ENCODE results near the gene COBL. TPM values are rescaled to one million over a fixed set of nuclear protein-coding genes. Genes with fewer than 3 reads are reported as not detected.

The COBL gene
- total and polyA plus RNA-seq, 12 donors = 0.09 to 1.4 (median 0.53) TPM

- 67 to 78% (median 76%) methylated on average over 9 to 10 of the region's 10 CpGs for WGBS, 4 donors
- no peaks in the 10 kb centered on the region for H3K9me3 ChIP-seq (replicated peaks in 1 of 3)
- TF ChIP-seq CTCF (IDR thresholded peaks at IDR 0.05) = no peak
- TF ChIP-seq POLR2A (IDR thresholded peaks at IDR 0.05) = no peak
- H3K27ac ChIP-seq = no peak overlapping the region
- DNase-seq = no peak
- intact Hi-C loops (cut with DNase I) = loop anchor here in 1 of 2 donors (10.0 kb wide), 1 partner anchor 201 kb away; no protein-coding TSS in a partner anchor
- no peaks in the 10 kb centered on the region for H3K4me1 ChIP-seq (replicated peaks in 1 of 2)
- H3K4me3 ChIP-seq = no peak overlapping the region
- H3K27me3 ChIP-seq = no peaks in the 10 kb centered on the region
- no peaks in the 10 kb centered on the region for H3K36me3 ChIP-seq (replicated peaks in 1 of 2)
Measured at GRCh38 chr7:51235593-51236313, 80.9 kb downstream of the COBL start.

- TF ChIP-seq POLR2A (IDR thresholded peaks at IDR 0.05) = no peak
- TF ChIP-seq CTCF (IDR thresholded peaks at IDR 0.05) = no peak
- WGBS, 4 donors = 82 to 95% (median 86%) methylated on average over 8 of the region's 8 CpGs
- Histone ChIP-seq H3K9me3 (replicated peaks in 1 of 3) (no peaks in the 10 kb centered on the region), H3K4me1 (replicated peaks in 1 of 2) (no peaks in the 10 kb centered on the region), H3K27me3 (no peaks in the 10 kb centered on the region), H3K4me3 (no peak overlapping the region), H3K27ac (no peak overlapping the region), H3K36me3 (replicated peaks in 1 of 2) (no peaks in the 10 kb centered on the region)
- peak in 1 of 7 donors; percentile 10 for DNase-seq
- intact Hi-C loops (cut with DNase I) = loop anchor here in 1 of 2 donors (10.0 kb wide), 1 partner anchor 200 kb away; no protein-coding TSS in a partner anchor
Measured at GRCh38 chr7:51234609-51235308, 81.8 kb downstream of the COBL start.

GRCh38 chr7:51234139-51234538, 82.5 kb downstream of the COBL start:
- WGBS, 4 donors = 84 to 94% (median 90%) methylated on average over 6 to 13 of the region's 13 CpGs

More at GRCh38 chr7:51234139-51234538, 82.5 kb downstream of the COBL start:
- intact Hi-C loops (cut with DNase I) = loop anchor here in 1 of 2 donors (10.0 kb wide), 1 partner anchor 199 kb away; no protein-coding TSS in a partner anchor
- TF ChIP-seq CTCF (IDR thresholded peaks at IDR 0.05) (no peak), POLR2A (IDR thresholded peaks at IDR 0.05) (no peak)
- H3K27me3 ChIP-seq = no peaks in the 10 kb centered on the region
- no peak overlapping the region for H3K27ac ChIP-seq
- no peaks in the 10 kb centered on the region for H3K9me3 ChIP-seq (replicated peaks in 1 of 3)
- H3K4me3 ChIP-seq = no peak overlapping the region
- no peaks in the 10 kb centered on the region for H3K4me1 ChIP-seq (replicated peaks in 1 of 2)
- DNase-seq = peak in 1 of 7 donors; percentile 39
- H3K36me3 ChIP-seq (replicated peaks in 1 of 2) = no peaks in the 10 kb centered on the region

All from adrenal gland (tissue), 12 donors.